Bronchial epithelial cell (primary cell): ENCODE measurements around the gene OR2V2. TPM values are rescaled to one million over a fixed set of nuclear protein-coding genes. Genes with fewer than 3 reads are reported as not detected.

Experiments used
- DNase-seq: peaks from one replicate; pipeline ENCODE4 v3.0.0-alpha.2; 2010; ENCODE audit warnings: low read depth
- FAIRE-seq: peaks from 2 replicates; lab custom pipeline; 2011; peaks lifted over from hg19 to GRCh38; lab: Jason Lieb, UNC
- H3K27me3 ChIP-seq: 2 replicates; pipeline ENCODE4 v1.5.1; 2011; ENCODE audit warnings: low read length; ENCODE audit not compliant: control insufficient read depth, insufficient read depth
- H3K36me3 ChIP-seq: 2 replicates; pipeline ENCODE4 v1.5.1; 2011; ENCODE audit warnings: low read length; ENCODE audit not compliant: control insufficient read depth, insufficient read depth
- H3K4me3 ChIP-seq: 2 replicates; pipeline ENCODE4 v1.5.1; 2011; ENCODE audit warnings: mild to moderate bottlenecking, low read depth, low read length, control low read depth
- total RNA-seq: library from RNA; depleted of rRNA; stranded (reverse); fragments of >200 nt; gene quantifications from 2 replicates; pipeline ENCODE4 v1.2.1, GENCODE V29; 2014
- TF ChIP-seq, protein P1 (sequence below): IDR thresholded peaks from 2 replicates; pipeline ENCODE4 v1.5.1; 2011; ENCODE audit warnings: mild to moderate bottlenecking, moderate library complexity, low read length, control low read depth, inconsistent platforms; ENCODE audit not compliant: insufficient read depth, severe bottlenecking

Gene OR2V2
- total RNA-seq, 1 donor from 2014 or later, result not detected

GRCh38 chr5:181152406-181152805 is 5.0 kb downstream of the OR2V2 start:
- no peak for FAIRE-seq
- no peak overlapping the region for H3K4me3 ChIP-seq

DNA sequence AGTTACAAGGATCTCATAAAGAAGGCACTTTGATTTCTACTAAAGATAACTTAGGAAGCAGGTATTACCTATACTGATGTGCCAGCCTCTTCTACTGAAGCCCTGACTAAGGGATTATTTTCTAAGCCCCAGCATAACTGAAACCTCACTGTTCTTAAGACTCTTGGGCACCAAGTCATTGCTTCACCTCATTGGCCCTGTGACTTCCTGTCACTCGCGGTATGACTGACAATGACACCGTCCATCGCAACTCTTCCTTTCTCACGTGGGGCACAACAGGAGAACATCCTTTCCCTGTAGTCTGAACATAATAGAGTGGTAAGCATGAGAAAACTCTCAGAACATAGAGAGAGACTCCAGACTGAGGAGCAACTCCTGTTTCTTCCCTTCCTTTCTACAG is 6.4 kb downstream of the OR2V2 start:
- no peaks in the 10 kb centered on the region for H3K36me3 ChIP-seq
- no peaks in the 10 kb centered on the region for H3K27me3 ChIP-seq
- FAIRE-seq (no peak), DNase-seq (no peak)
- H3K4me3 ChIP-seq, result no peak overlapping the region
- TF ChIP-seq, protein P1, sequence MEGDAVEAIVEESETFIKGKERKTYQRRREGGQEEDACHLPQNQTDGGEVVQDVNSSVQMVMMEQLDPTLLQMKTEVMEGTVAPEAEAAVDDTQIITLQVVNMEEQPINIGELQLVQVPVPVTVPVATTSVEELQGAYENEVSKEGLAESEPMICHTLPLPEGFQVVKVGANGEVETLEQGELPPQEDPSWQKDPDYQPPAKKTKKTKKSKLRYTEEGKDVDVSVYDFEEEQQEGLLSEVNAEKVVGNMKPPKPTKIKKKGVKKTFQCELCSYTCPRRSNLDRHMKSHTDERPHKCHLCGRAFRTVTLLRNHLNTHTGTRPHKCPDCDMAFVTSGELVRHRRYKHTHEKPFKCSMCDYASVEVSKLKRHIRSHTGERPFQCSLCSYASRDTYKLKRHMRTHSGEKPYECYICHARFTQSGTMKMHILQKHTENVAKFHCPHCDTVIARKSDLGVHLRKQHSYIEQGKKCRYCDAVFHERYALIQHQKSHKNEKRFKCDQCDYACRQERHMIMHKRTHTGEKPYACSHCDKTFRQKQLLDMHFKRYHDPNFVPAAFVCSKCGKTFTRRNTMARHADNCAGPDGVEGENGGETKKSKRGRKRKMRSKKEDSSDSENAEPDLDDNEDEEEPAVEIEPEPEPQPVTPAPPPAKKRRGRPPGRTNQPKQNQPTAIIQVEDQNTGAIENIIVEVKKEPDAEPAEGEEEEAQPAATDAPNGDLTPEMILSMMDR, result no peak

More at GRCh38 chr5:181152406-181152805, 5.0 kb downstream of the OR2V2 start:
- Histone ChIP-seq H3K27me3 (no peaks in the 10 kb centered on the region), H3K36me3 (no peaks in the 10 kb centered on the region)
- TF ChIP-seq, protein P1, result no peak
- no peak for DNase-seq

DNA sequence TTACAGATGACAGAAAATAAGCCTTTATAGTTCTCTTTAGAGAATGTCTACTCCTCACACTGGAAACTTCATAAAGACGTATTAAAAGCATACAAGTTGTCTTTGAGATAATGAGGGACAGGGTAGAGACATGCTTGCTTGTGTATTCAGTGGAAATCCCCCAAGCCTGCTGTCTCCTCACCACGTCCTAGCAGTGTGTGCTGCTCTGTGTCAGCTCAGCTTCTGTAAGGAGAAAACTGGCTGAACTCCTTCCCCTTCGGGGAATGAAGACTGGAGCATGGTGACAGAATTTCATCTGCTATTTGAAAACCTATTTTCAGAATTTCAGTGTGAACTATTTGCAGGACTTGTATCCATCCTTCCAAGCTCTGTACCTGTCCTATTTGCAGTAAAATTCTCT is 9.4 kb downstream of the OR2V2 start:
- DNase-seq (no peak), FAIRE-seq (no peak)
- Histone ChIP-seq H3K4me3 (no peak overlapping the region), H3K36me3 (no peaks in the 10 kb centered on the region), H3K27me3 (no peaks in the 10 kb centered on the region)
- TF ChIP-seq, protein P1, result no peak

- no peak for DNase-seq
- H3K27me3 ChIP-seq, result no peaks in the 10 kb centered on the region
- FAIRE-seq, result no peak
- TF ChIP-seq, protein P1, result no peak
- H3K4me3 ChIP-seq, result no peak overlapping the region
- no peaks in the 10 kb centered on the region for H3K36me3 ChIP-seq
Observed at GRCh38 chr5:181158869-181159268, 11.5 kb downstream of the OR2V2 start.

GRCh38 chr5:181159286-181160151 is 12.1 kb downstream of the OR2V2 start:
- DNase-seq (peak; percentile 64), FAIRE-seq (no peak)

More at GRCh38 chr5:181159286-181160151, 12.1 kb downstream of the OR2V2 start:
- H3K36me3 ChIP-seq, result no peaks in the 10 kb centered on the region
- no peak overlapping the region for H3K4me3 ChIP-seq
- H3K27me3 ChIP-seq, result no peaks in the 10 kb centered on the region
- TF ChIP-seq, protein P1, result peak; percentile 92
